Medulla oblongata (tissue), 1 donor: ENCODE results near the gene ATF4.

Experiments
- DNase-seq: peaks from one replicate; pipeline ENCODE4 v3.0.0-alpha.2; 2015; ENCODE audit errors: extremely low spot score

ATF4 gene, protein sequence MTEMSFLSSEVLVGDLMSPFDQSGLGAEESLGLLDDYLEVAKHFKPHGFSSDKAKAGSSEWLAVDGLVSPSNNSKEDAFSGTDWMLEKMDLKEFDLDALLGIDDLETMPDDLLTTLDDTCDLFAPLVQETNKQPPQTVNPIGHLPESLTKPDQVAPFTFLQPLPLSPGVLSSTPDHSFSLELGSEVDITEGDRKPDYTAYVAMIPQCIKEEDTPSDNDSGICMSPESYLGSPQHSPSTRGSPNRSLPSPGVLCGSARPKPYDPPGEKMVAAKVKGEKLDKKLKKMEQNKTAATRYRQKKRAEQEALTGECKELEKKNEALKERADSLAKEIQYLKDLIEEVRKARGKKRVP

DNA sequence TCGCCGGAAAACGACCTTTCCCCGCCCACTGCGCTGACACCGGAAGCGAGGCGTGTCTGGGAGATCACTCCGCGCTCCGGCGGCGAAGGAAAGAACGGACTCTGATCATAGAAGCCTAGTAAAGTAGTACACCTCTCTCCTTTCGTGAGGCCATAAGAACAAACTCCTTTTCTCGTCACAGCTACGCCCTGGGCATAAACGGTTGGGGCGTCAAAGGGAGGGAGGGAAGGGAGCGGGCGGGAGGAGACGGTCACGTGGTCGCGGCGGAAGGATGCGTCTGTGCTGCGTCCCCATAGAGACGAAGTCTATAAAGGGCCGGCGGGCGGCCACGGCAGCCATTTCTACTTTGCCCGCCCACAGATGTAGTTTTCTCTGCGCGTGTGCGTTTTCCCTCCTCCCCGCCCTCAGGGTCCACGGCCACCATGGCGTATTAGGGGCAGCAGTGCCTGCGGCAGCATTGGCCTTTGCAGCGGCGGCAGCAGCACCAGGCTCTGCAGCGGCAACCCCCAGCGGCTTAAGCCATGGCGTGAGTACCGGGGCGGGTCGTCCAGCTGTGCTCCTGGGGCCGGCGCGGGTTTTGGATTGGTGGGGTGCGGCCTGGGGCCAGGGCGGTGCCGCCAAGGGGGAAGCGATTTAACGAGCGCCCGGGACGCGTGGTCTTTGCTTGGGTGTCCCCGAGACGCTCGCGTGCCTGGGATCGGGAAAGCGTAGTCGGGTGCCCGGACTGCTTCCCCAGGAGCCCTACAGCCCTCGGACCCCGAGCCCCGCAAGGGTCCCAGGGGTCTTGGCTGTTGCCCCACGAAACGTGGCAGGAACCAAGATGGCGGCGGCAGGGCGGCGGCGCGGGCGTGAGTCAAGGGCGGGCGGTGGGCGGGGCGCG, at the start of gene ATF4:
Gene ATF4 (plus strand): TSS at position 337 of the 880 bp plus-strand sequence. CDS start 884 bp downstream, outside the sequence.
- DNase-seq = peak; percentile 48

DNA sequence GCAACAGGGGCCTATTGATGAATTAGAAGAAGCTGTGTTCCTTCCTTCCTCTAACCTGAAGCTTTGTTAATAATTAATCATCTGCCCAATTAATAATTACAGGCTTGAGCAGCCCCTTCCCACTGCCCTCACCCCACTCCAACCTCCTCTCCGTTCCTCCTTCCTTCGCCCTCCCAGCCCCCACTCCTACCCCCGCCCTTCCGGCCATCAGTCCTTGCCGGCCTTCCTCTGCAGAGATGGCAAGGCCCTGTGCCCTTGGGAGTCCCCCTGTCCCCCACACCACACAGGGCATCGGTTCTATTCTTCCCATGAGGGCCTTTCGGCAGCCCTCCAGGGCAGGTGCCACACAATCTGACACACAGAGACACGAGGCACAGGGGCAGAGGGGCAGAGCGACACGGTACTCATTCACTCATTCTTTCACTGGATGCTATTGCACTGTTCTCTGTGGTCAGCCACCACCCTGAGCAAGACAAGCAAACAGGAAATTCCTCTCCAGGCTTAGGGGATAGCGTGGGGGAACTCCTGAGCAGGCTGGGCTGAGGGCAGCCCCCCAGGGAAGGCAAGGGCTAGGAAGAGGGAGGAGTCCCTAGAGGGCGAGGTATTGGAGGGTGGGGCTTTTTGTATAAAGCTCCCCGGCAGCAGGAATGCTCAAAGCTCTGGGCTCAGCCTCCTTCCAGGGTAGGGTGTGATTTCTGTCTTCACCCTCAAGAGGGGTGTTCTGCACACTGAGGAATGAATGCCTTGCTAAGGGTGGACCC, 48.8 kb upstream of the ATF4 start:
- no peak for DNase-seq

DNA sequence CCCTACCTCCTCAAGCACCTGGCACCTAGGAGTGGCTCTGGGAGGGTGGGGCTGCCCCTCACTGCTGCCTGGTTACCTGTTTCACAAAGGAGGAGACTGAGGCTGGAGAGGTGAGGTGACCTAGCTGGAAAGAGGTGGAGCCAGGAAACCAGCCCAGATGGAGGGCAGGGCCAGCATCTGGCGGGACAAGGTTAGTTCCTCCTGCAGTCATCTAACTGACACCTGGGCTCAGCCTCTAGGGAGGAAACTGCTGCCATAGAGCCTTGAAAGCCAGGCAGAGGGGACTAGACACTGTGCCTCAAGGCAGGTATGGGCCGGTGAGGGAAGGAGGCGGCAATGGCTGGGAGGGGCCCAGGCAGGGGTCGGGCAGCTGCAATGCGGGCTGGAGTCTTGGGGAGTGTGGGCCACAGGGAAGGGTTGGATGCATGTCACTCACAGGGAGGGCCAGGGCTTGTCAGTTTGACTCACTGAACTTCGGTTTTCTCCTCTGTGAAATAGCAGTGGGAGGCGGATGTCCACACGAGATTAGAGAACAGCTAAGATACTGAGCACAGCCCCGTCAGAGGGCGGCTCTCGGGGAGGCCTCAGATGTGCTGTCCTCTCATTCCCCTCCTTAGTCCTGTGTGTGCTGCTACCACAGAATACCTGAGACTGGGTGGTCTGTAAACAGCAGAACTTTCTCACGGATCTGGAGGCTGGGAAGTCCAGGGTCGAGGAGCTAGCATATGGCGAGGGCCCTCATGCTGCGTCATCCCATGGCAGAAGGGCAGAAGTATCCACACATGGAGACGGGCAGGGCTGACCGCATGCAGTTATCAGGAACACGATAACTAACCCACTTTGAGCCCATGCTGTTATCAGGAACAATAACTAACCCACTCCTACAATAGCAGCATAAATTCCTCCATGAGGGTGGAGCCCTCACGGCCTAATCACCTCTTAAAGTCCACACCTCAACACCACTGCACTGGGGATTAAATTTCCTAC, 47.5 kb upstream of the ATF4 start:
- no peak for DNase-seq

DNA sequence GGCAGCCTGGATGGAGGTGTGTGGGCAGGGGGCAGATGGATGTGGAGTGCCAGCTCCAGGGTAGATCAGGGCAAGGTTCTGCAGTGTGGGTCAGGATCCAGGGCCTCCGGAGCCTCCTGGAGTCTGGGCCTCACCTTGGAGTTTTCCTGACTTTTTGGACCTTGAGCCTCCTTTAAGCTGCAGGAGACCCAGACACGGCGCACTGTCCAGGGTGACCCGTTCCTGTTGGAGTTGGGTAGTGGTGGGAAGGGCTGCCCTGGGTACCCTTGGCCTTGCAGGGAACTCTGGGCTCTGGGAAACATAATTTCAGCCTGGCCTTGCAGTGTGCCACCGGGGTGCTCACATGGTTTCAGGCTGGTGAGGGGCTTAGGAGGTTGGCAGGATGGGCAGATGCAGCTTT, 46.5 kb upstream of the ATF4 start:
- no peak for DNase-seq

DNA sequence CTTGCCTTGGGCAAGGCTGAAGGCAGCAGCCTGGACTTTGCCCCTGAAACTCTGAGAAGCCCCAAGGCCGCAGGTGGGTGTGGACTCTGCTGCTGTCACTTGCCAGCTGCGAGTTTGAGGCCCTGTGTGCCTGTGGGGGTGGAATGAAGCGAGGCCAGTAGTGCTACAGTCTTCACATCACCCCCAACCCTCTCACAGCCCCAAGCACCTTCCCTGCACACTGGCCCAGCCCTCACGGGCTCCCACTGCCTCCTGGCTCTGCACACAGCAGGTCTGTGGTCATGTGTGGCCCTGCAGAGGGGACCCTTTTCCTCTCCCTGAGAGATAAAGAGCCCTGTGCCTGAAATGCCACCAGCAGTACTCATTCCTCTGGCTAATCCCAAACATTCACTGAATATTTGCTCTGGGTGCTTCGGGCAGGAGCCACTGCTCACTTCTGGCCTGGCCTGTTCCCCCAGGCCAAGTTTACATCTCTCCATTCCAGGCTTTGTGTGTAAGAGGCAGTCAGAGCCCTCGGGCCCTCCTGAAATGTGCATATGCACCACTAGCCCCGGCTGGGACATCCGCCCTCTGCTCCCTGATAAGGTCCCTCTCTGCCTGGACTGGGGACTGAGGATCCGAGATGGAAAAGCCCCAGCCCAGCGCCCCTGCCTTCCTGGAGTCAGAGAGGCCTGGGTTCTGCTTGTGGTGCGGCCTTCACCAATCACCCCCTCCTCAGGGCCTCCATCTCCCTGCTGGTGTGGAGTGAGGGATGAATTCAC, 45.8 kb upstream of the ATF4 start:
- DNase-seq = no peak

DNA sequence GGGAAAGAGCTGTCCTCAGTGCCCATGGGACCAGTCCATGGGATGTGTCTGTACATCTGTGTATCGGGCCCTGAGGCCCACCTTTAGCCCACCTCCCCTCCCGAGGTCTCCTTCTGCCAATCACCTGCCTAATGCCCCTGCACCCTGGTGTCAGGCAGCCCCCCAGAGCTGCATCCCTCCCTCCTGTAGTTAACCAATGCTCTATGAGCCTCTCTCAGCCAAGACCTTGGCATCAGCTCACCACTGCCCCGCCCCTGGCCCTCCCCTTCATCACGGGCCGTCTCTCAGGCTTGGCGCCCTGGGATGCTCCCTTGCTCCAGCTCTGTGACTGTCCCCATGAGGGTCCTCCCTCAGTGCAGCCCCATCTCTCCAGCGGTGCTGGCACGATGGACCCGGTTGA, 45.0 kb upstream of the ATF4 start:
- DNase-seq = peak; percentile 65

DNA sequence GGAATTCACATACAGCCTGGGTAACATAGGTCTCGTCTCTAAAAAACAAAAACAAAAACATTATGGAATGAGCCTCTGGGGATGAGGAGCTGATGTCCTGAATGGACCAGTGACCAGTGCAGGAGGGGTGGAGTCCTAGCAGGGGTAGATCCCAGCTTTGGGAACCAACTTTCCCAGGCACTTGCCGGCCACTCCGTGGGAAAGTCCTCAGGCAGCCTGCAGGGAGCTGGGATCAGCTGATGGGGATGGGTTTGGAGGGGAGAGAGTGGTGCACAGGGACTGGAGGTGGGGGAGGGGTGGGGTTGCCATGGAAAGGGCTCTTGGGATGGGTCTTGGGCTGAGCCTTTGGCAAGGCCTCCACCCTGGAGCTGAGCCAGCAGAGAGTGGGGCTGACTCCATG, 44.5 kb upstream of the ATF4 start:
- DNase-seq = no peak

DNA sequence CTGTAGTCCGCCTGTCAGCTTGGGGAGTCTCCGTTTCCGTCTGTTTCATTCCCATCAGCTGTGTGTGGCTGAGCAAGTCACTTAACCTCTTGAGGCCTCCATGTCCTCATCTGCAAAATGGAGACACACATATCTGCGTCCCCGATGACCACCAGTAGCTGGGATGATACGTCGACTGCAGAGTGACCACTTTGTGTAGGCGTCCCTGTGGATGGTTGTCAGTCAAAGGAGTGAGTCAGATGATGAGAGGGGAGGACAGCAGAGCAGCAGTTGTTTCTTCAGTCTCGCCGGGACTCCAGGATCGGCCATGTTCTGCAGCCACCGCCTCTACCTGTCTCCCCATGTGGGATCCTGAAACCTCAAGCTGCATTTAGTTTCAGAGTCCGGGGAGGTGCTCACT, 43.7 kb upstream of the ATF4 start:
- DNase-seq = no peak

DNA sequence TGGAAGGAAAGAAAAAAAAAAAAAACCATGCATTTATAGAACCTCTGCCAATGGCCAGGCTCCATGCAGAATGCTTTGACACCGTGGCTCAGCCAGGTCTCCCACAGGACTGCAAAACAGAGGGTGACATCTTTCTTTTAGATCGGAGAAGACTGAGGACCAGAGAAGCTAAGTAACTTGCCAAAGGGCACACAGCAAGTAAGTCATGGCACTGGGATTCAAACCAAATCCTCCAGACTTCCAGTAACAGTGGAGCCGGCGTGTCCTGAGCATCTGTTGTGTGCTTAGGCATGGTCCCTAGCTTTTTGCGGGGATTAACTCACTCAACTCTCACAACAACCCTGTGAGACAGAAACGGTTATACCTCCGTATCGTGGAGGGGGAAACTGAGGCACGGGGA, 42.8 kb upstream of the ATF4 start:
- no peak for DNase-seq

DNA sequence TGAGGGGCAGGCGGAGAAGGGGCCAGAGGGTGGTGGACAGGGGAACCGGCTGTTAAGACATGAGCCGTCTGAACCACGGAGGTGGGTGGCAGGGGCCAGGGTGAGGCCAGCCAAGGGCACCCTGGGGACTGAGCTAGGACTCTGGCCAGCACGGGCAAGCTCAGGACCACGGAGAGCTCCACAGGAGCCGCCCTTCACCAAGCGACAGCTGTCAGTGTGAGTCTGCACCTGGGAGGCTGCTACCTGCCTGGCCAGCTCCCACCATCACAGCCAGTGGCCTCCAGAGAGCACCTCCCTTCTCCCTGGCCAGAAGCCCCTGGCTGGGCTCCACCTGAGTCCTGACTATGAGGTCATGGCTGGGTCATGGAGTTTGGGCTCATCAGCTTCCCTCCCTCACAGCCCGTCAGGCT, 41.9 kb upstream of the ATF4 start:
- no peak for DNase-seq

DNA sequence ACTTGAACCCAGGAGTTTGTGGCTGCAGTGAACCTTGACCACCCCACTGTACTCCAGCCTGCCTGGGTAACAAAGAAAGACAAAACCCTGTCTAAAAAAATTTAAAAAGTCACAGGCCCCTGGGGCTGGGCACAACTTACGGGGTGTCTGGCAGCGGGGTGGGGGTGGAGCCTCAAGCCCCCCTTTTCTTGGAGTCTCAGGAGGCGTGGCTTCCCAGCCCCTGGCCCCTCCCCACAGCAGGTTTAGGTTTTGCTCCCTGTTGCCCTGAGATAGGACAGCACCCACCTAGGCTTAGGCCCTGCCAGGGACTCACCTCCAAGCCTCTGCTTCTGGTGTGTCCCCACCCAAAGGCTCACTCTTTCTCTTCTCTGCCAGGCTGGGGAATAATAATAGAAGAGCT, 41.1 kb upstream of the ATF4 start:
- DNase-seq = no peak

DNA sequence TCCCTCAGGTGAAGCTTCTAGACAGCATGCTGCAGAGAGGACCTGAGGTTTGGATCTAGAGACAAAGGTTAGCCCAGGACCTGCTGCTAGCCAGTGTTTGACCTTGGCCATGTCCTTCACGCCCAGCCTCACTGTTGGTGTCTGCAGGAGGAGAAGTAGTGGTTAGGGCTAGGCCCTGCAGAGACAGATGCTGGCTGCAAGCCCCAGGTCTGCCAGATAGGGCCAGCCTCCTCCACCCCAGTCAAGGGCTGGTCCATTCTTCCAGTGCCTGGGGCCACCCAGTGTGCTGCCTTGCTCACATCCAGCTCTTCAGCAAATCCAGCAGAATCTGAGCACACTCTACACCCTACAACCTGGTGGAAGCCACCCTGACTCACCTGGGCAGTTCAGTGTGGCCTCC, 39.8 kb upstream of the ATF4 start:
- DNase-seq = no peak

DNA sequence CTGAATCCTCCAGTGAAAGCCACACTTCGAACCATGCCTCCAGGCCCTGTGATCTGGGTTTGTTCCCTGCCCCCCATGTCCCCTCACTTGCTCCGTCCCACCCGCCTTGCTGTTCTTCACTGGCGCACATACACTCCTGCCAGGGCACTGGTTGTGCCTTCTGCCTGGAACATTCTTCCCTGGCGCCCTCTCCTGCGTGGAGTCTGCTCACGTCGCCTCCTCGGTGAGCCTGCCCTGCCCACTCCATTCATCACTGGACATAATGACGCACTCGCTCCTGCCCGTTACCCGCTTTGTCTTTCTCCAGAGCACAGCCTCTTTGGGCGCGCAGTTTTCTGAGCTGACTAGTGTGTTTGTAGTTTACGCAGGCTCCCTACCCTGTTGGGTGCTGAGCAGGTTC, 39.3 kb upstream of the ATF4 start:
- DNase-seq = no peak

DNA sequence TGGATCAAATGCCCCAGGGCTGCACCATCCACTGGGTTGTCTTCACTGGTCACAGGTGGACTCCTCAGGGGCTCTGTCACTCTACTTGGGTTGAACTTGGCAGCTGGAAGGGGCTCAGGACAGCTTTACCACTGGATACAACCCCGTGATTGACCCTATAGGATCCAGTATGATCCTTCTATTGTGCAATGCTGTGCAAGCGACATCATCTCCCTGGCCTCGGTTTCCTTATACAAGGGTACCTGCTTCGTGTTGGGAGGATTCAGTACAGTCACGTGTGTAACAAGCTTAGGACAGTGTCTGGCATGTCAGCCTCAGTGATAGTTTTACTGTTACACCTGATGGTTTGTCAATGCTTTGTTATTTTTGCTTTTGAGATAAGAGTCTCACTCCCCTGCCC, 38.8 kb upstream of the ATF4 start:
- DNase-seq = no peak

DNA sequence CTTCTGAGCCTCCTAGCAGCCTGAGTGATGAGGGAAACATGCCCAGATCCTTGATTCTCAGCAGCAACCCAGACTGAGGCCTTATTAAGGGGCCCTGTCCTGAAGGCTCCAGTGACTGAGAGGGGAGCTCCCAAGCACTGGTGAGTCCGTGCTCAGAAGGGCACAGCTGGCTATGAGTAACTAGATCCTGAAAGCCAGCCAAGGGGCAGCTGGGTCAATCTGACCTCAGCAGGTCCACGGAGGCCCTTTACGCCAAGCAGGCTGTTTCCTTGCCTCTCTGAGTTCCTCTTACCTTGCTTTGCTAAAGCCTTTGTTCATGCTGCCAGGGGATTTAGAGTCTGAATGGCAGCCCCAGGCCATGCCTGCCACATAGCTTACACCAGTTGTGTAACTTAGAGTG, 37.6 kb upstream of the ATF4 start:
- DNase-seq = no peak

DNA sequence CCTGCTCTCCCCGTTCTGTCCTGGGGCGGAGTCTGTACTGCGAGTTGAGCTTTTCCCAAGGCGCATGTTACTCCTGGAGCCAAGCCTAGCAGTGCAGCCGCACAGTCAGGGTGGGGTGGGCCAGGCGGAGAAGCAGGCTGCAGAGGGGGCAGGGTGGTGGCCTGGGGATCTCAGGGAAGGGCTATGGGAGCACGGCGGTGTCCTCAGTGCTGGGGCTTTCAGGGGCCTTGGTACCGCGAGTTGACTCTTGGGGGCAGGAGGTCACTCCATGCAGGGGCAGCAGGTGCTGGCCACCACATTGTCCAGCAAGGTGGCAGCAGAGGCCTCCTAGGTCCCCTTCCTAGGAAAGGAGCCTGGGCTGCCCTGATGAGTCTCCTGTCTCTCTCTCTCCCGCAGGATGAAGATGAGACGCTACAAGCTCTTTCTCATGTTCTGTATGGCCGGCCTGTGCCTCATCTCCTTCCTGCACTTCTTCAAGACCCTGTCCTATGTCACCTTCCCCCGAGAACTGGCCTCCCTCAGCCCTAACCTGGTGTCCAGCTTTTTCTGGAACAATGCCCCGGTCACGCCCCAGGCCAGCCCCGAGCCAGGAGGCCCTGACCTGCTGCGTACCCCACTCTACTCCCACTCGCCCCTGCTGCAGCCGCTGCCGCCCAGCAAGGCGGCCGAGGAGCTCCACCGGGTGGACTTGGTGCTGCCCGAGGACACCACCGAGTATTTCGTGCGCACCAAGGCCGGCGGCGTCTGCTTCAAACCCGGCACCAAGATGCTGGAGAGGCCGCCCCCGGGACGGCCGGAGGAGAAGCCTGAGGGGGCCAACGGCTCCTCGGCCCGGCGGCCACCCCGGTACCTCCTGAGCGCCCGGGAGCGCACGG, 33.2 kb upstream of the ATF4 start:
- peak; percentile 61 for DNase-seq

DNA sequence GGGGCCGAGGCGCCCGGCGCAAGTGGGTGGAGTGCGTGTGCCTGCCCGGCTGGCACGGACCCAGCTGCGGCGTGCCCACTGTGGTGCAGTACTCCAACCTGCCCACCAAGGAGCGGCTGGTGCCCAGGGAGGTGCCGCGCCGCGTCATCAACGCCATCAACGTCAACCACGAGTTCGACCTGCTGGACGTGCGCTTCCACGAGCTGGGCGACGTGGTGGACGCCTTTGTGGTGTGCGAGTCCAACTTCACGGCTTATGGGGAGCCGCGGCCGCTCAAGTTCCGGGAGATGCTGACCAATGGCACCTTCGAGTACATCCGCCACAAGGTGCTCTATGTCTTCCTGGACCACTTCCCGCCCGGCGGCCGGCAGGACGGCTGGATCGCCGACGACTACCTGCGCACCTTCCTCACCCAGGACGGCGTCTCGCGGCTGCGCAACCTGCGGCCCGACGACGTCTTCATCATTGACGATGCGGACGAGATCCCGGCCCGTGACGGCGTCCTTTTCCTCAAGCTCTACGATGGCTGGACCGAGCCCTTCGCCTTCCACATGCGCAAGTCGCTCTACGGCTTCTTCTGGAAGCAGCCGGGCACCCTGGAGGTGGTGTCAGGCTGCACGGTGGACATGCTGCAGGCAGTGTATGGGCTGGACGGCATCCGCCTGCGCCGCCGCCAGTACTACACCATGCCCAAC, 32.4 kb upstream of the ATF4 start:
- no peak for DNase-seq

DNA sequence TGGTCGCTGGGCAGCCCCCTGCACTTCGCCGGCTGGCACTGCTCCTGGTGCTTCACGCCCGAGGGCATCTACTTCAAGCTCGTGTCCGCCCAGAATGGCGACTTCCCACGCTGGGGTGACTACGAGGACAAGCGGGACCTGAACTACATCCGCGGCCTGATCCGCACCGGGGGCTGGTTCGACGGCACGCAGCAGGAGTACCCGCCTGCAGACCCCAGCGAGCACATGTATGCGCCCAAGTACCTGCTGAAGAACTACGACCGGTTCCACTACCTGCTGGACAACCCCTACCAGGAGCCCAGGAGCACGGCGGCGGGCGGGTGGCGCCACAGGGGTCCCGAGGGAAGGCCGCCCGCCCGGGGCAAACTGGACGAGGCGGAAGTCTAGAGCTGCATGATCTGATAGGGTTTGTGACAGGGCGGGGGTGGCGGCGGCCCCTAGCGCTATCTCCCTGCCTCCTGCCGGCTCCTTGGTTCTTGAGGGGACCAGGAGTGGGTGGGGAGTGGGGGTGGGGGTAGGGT, 31.7 kb upstream of the ATF4 start:
- DNase-seq = no peak
